Glutamatergic neuron (in vitro differentiated cells): ENCODE measurements around the gene LIM2. TPM values are rescaled to one million over a fixed set of nuclear protein-coding genes. Genes with fewer than 3 reads are reported as not detected.
"Not testable (repeated sequence)": the region's sequence is repeated elsewhere in the genome, so short reads cannot be mapped to it uniquely, and the experiment has no call there.

ENCODE experiments used
- DNase-seq: peaks from one replicate; pipeline ENCODE4 v3.0.0; 2022
- H3K27ac Mint-ChIP-seq: one replicate; pipeline ENCODE4 v1.8.0; 2020; ENCODE audit warnings: mild to moderate bottlenecking, mixed read lengths, inconsistent platforms; ENCODE audit not compliant: unreplicated experiment
- H3K27me3 Mint-ChIP-seq: one replicate; pipeline ENCODE4 v1.8.0; 2020; ENCODE audit warnings: mild to moderate bottlenecking, moderate library complexity, mixed read lengths, inconsistent platforms; ENCODE audit not compliant: unreplicated experiment
- H3K36me3 Mint-ChIP-seq: one replicate; pipeline ENCODE4 v1.8.0; 2020; ENCODE audit warnings: mild to moderate bottlenecking, mixed read lengths, inconsistent platforms; ENCODE audit not compliant: unreplicated experiment
- H3K4me1 Mint-ChIP-seq: one replicate; pipeline ENCODE4 v1.8.0; 2020; ENCODE audit warnings: mild to moderate bottlenecking, low read depth, mixed read lengths, inconsistent platforms; ENCODE audit not compliant: unreplicated experiment
- H3K4me3 Mint-ChIP-seq: one replicate; pipeline ENCODE4 v1.8.0; 2020; ENCODE audit warnings: mild to moderate bottlenecking, mixed read lengths, inconsistent platforms; ENCODE audit not compliant: unreplicated experiment
- H3K9me3 Mint-ChIP-seq: one replicate; pipeline ENCODE4 v1.8.0; 2020; ENCODE audit warnings: mild to moderate bottlenecking, moderate library complexity, mixed read lengths, inconsistent platforms; ENCODE audit not compliant: unreplicated experiment
- total RNA-seq: library from RNA; stranded (reverse); fragmentation: NEBNext Ultra II Directional; extraction: Animal tissue kit (Norgen Biotek cat#: 25700); gene quantifications from one replicate; pipeline ENCODE4 v1.2.1, GENCODE V29; 2021; ENCODE audit not compliant: unreplicated experiment
- TF ChIP-seq, protein P1 (sequence below): fragments of 200-600 bp; sonication (generic); IDR thresholded peaks from one replicate; pipeline ENCODE4 v1.5.0; 2021; ENCODE audit not compliant: partially characterized antibody, unreplicated experiment

Gene LIM2
- total RNA-seq, 1 donor from 2014 or later: not detected

DNA sequence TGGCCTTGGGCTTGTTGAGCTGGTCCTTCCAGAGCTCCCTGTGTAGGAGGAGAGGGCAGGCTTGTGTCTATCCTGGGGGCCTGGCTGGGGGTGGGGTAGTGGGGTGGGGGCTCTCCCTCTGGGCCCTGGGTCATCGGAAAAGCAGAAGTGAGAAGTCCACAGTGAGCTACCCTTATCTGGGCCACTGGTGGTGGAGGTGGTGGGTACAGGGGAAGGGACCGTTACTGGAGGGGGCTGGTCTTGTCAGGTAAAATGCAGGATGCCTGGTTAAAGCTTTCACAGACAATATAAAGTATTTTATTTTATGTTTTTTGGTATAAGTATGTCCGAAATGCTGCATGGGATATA lies 30.0 kb upstream of the LIM2 start:
- no peak for DNase-seq
- TF ChIP-seq, protein P1, sequence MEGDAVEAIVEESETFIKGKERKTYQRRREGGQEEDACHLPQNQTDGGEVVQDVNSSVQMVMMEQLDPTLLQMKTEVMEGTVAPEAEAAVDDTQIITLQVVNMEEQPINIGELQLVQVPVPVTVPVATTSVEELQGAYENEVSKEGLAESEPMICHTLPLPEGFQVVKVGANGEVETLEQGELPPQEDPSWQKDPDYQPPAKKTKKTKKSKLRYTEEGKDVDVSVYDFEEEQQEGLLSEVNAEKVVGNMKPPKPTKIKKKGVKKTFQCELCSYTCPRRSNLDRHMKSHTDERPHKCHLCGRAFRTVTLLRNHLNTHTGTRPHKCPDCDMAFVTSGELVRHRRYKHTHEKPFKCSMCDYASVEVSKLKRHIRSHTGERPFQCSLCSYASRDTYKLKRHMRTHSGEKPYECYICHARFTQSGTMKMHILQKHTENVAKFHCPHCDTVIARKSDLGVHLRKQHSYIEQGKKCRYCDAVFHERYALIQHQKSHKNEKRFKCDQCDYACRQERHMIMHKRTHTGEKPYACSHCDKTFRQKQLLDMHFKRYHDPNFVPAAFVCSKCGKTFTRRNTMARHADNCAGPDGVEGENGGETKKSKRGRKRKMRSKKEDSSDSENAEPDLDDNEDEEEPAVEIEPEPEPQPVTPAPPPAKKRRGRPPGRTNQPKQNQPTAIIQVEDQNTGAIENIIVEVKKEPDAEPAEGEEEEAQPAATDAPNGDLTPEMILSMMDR: no peak
- peaks cover 4% of the 10 kb centered on the region for H3K27me3 Mint-ChIP-seq
- no peak overlapping the region for H3K27ac Mint-ChIP-seq
- H3K4me3 Mint-ChIP-seq: no peak overlapping the region
- H3K9me3 Mint-ChIP-seq: peaks cover 3% of the 10 kb centered on the region
- no peaks in the 10 kb centered on the region for H3K36me3 Mint-ChIP-seq
- H3K4me1 Mint-ChIP-seq: no peaks in the 10 kb centered on the region

DNA sequence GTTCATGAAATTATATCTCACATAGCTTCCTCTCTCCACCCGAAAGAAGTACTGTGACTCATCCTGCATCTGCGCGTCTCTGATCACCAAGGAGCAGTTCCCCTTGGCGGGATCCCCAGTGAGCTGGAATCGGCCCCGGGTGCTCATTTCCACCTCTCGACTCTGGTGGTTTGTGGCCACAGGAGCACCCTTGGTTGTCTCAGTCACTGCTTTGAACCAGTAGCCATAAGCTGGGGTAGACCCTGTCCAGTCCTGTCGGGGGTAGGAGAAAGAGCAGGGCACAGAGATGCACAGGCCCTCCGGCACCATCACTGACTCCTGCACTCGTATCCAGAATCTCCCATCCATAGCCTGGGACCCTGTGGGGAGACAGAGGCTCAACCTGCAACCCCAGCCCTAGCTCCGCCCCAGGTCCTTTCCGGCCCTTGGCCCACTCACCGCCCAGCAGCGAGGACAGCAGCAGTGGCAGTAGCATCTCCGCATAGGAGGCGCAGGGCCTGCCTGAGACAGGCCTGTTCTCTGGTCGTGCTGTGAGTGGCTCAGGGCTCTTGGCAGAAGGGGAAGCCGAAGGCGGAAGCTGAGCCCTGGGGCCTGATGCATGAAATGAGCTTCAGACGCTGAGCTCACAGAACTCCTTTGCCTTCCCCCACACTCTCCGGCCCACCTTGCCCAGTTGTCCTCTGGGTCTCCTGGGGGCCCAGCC lies 29.5 kb upstream of the LIM2 start, which contains the start of gene SIGLEC10:
SIGLEC10 (minus strand) TSS at position 536 of the 703 bp plus-strand sequence; CDS start at position 475, 61 bp downstream.
- Mint-ChIP-seq H3K27me3 (peaks cover 2% of the 10 kb centered on the region), H3K4me3 (no peak within 1 kb of the TSS), H3K4me1 (no peaks in the 10 kb centered on the region), H3K9me3 (peaks cover under 1% of the 10 kb centered on the region), H3K27ac (no peak within 1 kb of the TSS), H3K36me3 (no peaks in the 10 kb centered on the region)
- no peak for DNase-seq
- TF ChIP-seq, protein P1: no peak

DNA sequence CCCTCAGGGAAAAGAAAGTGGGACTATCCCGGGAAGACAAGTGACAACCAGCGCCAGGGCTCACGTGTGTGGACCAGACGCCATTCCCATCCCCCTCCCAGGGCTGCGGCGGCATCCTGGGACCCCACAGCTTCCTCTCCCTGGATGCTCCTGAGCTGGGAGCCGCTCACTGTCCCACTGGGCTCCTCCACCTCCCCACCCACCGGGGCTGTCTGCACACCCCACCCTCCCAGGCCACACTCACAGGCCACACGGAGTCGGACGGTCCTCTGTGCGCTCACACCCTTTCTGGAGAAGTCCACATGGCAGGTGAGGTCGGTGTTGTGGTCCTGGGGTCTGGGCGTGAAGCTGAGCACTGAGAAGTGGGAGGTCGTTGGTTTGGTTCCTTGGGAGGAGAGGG lies 28.6 kb upstream of the LIM2 start:
- DNase-seq, H3K4me3 Mint-ChIP-seq, H3K27ac Mint-ChIP-seq, H3K9me3 Mint-ChIP-seq, H3K36me3 Mint-ChIP-seq, H3K27me3 Mint-ChIP-seq, H3K4me1 Mint-ChIP-seq: not testable (repeated sequence)

DNA sequence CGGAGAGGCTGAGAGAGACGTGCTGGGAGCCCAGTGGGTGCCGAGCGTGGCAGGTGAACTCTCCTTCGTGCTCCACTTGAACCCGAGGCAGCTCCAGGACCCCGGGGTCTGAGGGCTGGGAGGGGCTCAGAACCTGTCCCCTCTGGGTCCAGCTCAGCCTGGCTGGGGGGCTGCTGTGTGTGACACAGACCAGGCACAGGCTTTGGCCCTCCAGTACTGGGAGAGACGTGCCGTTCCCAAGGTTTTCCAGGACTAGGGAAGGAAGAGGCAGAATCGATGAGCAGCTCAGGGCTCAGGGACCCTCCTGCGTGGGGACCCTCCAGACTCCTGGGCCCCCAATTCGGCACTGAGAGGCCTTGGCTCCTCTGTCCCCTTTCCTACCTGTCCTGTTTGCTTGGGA lies 27.4 kb upstream of the LIM2 start:
- no peak overlapping the region for H3K27ac Mint-ChIP-seq
- H3K36me3 Mint-ChIP-seq: no peaks in the 10 kb centered on the region
- H3K9me3 Mint-ChIP-seq: no peaks in the 10 kb centered on the region
- no peak overlapping the region for H3K4me3 Mint-ChIP-seq
- DNase-seq: no peak
- H3K27me3 Mint-ChIP-seq: peaks cover 4% of the 10 kb centered on the region
- H3K4me1 Mint-ChIP-seq: no peaks in the 10 kb centered on the region
- TF ChIP-seq, protein P1: no peak

DNA sequence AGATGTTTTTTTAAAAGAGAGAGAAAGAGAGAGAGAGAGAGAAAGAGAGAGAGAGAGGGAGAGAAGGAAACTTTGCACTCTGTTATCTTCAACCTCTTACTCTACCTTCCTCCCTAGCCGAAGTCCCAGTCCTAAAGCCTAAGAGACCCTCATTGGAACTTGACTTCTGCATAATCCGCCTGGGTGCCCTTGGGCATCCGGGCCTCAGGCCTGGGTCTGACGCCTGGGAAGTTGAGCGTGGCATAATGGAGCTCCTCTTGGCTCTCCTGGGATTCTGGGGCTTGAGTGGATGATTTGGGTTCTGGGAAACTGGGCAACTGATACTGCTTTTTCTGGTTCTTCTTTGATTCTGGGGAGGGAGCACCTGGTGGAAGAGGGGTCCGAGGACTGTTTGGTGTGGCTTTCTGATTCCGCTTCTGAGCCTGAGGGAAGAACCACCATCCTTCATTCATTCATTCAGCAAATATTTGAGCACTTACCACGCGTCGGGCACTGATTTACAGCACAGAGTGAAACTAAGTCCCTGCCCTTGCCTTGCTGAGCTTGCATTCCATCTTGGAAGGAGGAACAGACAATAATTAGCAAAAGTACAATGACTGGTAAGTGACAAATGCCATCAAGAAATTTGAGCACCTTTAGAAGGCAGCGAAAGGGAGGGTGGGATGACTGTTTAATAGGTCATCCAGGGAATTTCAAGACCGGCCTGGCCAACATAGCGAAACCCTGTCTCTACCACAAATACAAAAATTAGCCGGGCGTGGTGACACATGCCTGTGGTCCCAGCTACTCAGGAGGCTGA lies 23.4 kb upstream of the LIM2 start:
- DNase-seq: no peak
- TF ChIP-seq, protein P1: no peak
- Mint-ChIP-seq H3K4me3 (no peak overlapping the region), H3K9me3 (no peaks in the 10 kb centered on the region), H3K27me3 (peaks cover 2% of the 10 kb centered on the region), H3K27ac (no peak overlapping the region), H3K4me1 (no peaks in the 10 kb centered on the region), H3K36me3 (peaks cover 4% of the 10 kb centered on the region)
